Stimulated activated CD4-positive, alpha-beta T cell treated with anti-CD3 and anti-CD28 coated beads, Interleukin-15, amount 100 ng/mL, for 24 hours (primary cell): Measurements from ENCODE around the gene PCIF1.
"Not testable (repeated sequence)": the region's sequence is repeated elsewhere in the genome, so short reads cannot be mapped to it uniquely, and the experiment has no call there.

Experiments
- DNase-seq: peaks from one replicate; pipeline ENCODE4 v3.0.0-alpha.2; 2020

Gene PCIF1

GRCh38 chr20:45968801-45969711 lies 34.6 kb downstream of the PCIF1 start:
- DNase-seq: no peak

- no peak for DNase-seq
Observed at GRCh38 chr20:45969712-45970634, 35.5 kb downstream of the PCIF1 start.

GRCh38 chr20:45970646-45971424 lies 36.4 kb downstream of the PCIF1 start:
- peak; percentile 37 for DNase-seq

- DNase-seq: peak; percentile 74
Observed at GRCh38 chr20:45971425-45971674, 36.9 kb downstream of the PCIF1 start.

DNA sequence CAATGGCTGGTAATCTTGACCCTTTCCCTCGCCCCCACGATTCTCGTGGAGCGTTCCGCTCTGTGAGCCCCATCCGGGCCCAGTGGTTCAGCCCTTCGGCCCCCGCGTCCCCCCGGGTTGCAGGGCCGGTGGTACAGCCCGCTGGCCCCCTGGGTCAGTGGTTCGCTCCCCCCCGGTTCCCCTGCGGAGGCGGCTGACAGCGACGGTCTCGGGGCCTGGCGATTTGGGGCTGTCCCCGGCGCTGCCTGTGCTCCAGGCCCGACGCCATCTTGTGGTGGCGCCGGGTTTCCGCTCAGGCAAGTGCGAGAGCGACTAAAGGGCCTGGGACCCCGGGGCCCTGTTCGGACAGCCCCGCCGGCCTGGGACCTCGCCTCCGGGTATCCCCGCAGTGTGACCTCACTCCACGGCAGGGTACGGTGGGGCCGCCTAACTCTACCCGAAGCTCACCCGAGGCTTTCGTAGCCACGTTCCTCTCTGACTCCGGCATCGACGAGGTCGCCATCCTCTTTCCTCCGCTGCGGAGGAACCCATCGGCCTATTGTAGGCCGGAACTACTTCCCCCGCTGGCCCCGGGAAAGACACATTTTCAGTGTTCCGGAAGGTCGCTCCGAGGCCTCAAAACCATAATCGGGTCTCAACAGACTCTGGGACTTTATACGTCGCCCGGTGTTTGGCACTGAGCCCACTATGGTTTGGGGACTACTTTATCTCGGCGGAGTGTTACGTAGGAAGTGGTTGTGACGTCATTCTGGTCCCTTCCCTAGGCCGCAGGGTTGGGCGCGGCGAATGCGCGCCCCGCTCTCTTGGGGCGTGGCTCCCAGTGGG lies 37.4 kb downstream of the PCIF1 start, which contains the start of gene ZNF335:
Gene ZNF335 (minus strand): TSS at position 529 of the 825 bp plus-strand sequence. CDS start 793 bp downstream, outside the sequence.
- DNase-seq: peak; percentile 95

GRCh38 chr20:45972500-45973183 lies 38.2 kb downstream of the PCIF1 start:
- DNase-seq: no peak

- no peak for DNase-seq
Observed at GRCh38 chr20:45974896-45975565, 40.5 kb downstream of the PCIF1 start.

DNA sequence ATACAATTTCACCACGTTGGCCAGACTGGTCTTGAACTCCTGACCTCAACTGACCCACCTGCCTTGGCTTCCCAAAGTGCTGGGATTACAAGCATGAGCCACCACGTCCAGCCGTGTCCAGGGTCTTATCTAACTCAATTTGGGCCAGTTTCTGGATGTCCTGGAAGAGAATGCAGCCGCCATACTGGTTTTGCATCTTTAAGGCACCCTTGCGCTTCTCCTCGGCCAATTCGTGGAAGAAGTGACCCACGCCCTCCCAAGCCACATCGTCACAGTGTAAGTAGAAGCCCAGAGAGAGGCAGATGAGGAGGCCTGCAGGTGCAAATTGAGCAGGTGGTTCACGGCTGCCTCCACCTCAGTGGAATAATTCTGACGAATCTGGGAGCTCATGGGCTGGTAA lies 41.2 kb downstream of the PCIF1 start:
- DNase-seq: no peak

- DNase-seq: no peak
Observed at GRCh38 chr20:45976086-45976485, 41.6 kb downstream of the PCIF1 start.

DNA sequence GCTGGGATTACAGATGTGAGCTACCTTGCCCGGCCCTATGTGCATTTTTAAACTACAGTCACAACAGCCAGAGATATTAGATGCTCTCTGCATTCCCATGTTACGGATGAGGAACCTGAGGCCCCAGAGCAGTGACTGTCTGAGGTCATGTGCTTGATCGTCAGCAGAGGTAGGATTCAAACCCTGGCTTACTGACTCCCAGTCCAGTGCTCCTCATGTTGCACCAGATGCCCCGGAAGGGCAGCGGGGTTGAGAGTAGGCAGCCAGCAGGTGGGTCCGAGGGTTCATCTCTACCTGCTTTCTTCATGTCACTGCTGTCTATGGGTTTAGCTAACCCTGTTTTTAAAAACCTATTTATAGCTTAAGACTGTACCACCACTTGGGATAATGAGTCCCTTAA lies 46.8 kb downstream of the PCIF1 start:
- no peak for DNase-seq

DNA sequence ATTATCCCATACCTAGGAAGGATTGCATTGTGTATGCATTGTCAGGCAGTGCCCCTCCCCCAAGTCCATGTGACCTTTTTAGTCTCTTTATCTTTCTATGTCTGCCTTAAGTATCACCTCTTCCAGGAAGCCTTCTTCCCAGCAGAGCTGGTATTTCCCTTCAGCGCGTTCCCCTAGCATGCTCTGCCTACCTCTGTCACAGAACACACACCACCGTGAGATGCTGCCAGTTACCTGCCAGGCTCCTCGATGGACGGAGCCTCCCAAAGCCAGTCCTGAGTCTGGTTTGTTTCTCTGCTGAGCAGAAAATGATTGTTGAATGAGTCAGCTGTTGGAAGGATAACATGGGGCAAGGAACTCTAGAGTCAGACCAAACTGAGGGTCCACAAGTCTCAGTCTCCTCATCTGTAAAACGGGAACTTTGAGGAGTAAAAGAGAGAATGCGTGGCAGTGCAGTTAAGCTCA lies 48.8 kb downstream of the PCIF1 start:
- DNase-seq: no peak

DNA sequence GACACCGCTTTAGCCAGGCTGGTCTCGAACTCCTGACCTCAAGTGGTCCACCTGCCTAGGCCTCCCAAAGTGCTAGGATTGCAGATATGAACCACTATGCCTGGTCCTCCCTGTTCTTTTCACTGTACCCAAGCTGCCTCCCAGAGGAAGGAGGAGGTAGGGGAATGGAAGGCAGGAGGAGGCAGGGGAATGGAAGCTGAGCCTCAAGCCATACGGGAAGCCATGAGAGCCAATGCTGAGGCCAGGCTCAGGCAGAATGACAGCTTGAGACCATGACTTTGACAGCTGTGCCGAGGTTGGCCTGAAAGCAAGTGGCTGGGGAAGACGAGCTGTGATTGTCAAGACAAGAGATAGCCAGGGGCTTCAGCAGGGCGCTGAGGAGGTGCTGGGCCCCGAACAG lies 51.1 kb downstream of the PCIF1 start:
- DNase-seq: no peak

DNA sequence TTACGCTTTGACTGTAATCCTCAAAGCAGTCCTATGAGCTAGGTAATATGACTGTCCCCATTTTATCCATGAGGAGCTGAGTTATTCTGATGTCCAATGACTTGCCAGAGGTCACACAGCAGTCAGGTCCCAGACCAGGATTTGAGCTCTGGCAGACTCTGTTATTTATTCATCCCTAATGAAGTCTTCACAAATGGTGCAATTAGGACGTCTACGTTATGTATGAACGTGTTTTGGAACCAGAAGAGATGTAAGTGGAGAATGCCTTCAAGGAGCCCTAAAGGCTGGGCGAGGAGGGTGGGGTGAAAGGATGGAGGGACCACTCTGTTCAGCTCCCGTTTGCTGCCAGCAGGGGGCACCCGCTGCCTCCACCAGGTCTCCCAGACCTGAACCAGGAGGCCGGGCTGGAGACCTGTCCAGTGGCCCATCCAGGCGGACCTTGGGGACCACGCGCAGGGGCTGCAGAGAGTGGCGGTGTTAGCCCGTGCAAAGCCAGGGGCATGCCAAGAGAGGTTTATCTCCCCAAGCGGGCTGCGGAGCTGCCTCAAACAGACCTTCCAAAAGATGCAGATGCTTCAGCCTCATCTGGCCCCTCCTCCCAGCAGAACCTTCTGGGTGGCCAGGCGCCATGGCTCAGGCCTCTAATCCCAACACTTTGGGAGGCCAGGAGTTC lies 52.8 kb downstream of the PCIF1 start:
- peak; percentile 86 for DNase-seq

DNA sequence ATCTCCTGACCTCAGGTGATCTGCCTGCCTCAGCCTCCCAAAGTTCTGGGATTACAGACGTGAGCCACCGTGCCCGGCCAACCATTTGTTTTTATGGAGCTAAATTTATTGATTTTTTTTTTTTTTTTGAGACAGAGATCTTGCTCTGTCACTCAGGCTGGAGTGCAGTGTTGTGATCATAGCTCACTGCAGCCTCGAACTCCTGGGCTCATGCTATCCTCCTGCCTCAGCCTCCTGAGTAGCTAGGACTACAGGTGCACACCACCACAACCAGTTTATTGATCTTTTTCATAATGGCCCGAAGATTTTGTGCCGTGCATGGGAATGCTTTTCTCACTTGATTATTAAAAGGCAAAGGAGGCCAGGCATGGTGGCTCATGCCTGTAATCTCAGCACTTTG lies 54.3 kb downstream of the PCIF1 start:
- not testable (repeated sequence) for DNase-seq

- no peak for DNase-seq
Observed at GRCh38 chr20:45991616-45992015, 57.1 kb downstream of the PCIF1 start.

DNA sequence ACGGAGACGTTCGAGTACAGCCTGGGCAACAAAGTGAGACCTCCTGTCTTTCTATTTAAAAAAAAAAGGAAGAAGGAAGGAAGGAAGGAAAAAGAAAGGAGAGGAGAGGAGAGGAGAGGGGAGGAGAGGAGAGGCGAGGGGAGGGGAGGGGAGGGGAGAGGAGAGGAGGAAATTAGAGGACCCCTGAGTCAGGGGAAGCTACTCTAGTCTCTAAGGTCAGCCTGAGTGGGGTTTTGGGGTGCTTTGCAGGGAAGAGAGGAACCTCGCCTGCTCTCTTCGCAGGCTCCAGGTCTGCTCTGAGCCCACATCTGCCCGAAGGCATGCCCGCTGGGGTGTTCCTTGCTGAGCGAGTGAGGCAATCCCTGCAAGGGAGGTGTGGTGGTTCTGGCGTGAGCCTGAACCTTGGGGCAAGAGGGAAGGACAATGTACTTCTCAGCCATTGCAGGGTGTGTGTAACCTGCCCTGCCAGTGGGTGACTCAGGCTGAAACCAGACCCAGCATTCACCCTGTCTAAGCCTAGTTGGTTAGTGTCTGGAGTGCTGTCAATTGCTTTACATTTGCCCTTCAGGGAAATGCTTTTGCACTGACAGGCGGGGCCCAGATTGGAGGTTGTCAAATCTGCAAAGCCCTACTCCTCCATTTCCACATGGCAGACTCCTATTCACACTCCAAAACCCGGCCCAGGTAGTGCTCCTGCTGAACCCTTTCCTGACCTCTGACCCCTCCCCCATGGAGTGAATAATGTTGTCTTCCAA lies 58.9 kb downstream of the PCIF1 start:
- no peak for DNase-seq

DNA sequence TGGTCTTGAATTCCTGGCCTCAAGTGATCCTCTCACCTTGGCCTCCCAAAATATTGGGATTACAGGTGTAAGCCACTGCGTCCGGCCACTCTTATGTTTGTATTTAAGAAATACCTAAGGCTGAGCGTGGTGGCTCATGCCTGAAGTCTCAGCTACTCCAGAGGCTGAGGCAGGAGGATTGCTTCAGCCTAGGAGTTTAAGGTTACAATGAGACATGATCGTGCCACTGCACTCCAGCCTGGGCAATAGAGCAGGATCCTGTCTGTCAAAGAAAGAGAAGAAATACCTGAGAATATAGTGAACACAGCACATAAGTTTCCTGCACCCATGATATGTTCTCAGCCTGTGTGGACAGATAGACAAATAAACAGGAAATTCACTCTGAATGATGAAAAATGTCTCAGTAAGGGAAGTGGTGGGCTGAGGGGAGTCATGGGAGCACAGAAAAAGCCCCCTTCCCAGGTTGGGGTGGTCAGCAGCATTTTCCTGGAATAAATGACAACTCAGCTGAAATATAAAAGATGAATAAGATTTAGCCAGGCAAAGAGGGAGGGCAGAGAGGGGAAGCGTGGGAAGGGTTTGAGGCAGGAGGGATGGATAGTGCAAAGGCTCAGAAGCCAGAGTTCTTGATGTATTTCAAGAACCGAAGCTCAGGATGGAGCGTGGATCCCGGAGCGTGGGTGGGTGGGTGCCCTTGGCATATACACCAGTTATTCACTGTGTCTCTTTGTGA lies 60.4 kb downstream of the PCIF1 start:
- DNase-seq: no peak

GRCh38 chr20:45995495-45996097 lies 61.1 kb downstream of the PCIF1 start:
- not testable (repeated sequence) for DNase-seq
